Osteoblast (primary cell): ENCODE measurements around the gene GIPC1. TPM values are rescaled to one million over a fixed set of nuclear protein-coding genes. Genes with fewer than 3 reads are reported as not detected.
A peak's percentile ranks its signal among the peaks of the same experiment; 100 is the strongest.

ENCODE experiments used
- DNase-seq: peaks from one replicate; pipeline ENCODE4 v3.0.0; 2011; ENCODE audit warnings: low spot score, mixed read lengths; ENCODE audit not compliant: insufficient read length; ENCODE audit errors: missing footprints
- H2AFZ ChIP-seq: 2 replicates; pipeline ENCODE4 v1.6.0; 2011; ENCODE audit warnings: mild to moderate bottlenecking, low read length
- H3K27ac ChIP-seq: 2 replicates; pipeline ENCODE4 v1.5.1; 2011; ENCODE audit warnings: mild to moderate bottlenecking, low read depth, low read length, moderate library complexity
- H3K27me3 ChIP-seq: 2 replicates; pipeline ENCODE4 v1.6.0; 2012; ENCODE audit warnings: mild to moderate bottlenecking, control low read depth, inconsistent platforms, low read length, moderate library complexity; ENCODE audit not compliant: insufficient read depth
- H3K36me3 ChIP-seq: 2 replicates; pipeline ENCODE4 v1.5.1; 2011; ENCODE audit warnings: mild to moderate bottlenecking, low read length, control low read depth, moderate library complexity; ENCODE audit not compliant: insufficient read depth
- H3K4me1 ChIP-seq: 2 replicates; pipeline ENCODE4 v1.5.1; 2011; ENCODE audit warnings: mild to moderate bottlenecking, low read length, control low read depth, moderate library complexity; ENCODE audit not compliant: insufficient read depth
- H3K4me2 ChIP-seq: 2 replicates; pipeline ENCODE4 v1.6.0; 2011; ENCODE audit warnings: mild to moderate bottlenecking, low read length; ENCODE audit not compliant: insufficient read depth
- H3K4me3 ChIP-seq: fragments of 200-600 bp; sonication (generic); 3 replicates; pipeline ENCODE4 v1.5.1; 2012; ENCODE audit warnings: mild to moderate bottlenecking, low read length, inconsistent platforms; ENCODE audit not compliant: insufficient read depth
- H3K79me2 ChIP-seq: 2 replicates; pipeline ENCODE4 v1.6.0; 2012; ENCODE audit warnings: mild to moderate bottlenecking, low read length, control low read depth, inconsistent platforms; ENCODE audit not compliant: insufficient read depth
- H3K9me3 ChIP-seq: 2 replicates; pipeline ENCODE4 v1.5.1; 2011; ENCODE audit warnings: low read depth, low read length, control low read depth
- H4K20me1 ChIP-seq: 2 replicates; pipeline ENCODE4 v1.6.0; 2012; ENCODE audit warnings: mild to moderate bottlenecking, low read length, control low read depth; ENCODE audit not compliant: insufficient read depth
- total RNA-seq: library from RNA; depleted of rRNA; stranded (reverse); fragments of >200 nt; gene quantifications from 2 replicates; pipeline ENCODE4 v1.2.3, GENCODE V29; 2012
- TF ChIP-seq, protein P1 (sequence below): IDR thresholded peaks from 2 replicates; pipeline ENCODE4 v1.5.1; 2011; ENCODE audit warnings: mild to moderate bottlenecking, low read depth, low read length, moderate library complexity; ENCODE audit errors: extremely low read depth

Gene GIPC1
- total RNA-seq, 1 donor = 115 TPM

DNA sequence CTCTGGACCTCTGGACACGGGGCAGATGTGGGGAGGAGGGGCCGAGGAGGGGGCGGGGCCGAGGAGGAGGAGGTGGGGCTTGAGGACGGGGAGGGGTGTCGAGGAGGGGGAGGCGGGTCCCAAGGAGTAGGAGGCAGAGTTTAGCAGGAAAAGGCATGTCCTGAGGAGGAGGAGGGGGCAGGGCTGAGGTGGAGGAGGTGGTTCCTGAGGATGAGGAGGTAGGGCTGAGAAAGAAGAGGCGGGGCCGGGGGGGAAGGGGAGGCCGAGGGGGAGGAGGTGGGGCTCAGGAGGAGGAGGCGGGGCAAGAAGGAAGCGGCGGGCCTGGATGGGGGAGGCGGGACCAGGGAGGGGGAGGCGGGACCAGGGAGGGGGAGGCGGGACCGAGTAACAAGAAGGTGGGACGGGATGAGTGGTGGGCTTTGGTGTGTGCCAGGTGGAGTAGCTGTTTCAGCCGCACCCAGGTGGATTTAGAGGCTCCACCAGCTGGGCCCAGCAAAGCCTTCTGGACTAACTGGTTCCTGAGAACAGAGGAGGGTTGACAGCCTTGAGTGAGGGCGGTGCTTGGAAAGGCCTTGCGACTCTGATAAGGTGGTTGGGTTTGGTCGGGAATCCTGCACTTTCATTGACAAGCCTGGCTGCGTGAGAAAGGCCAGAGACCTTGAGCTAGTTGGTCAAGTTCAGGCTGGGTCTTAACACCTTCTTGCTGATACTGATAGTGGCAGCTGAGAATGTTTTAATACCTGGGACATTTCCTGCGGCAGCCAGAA lies 41.2 kb upstream of the GIPC1 start:
- Histone ChIP-seq H3K4me2 (peak overlapping the region; percentile 11), H3K36me3 (no peaks in the 10 kb centered on the region), H3K27ac (no peak overlapping the region), H3K4me1 (no peaks in the 10 kb centered on the region), H2AFZ (peak overlapping the region; percentile 50), H3K79me2 (peaks cover 35% of the 10 kb centered on the region), H3K9me3 (no peaks in the 10 kb centered on the region), H3K27me3 (no peaks in the 10 kb centered on the region), H3K4me3 (no peak overlapping the region), H4K20me1 (peaks cover 9% of the 10 kb centered on the region)
- TF ChIP-seq, protein P1, sequence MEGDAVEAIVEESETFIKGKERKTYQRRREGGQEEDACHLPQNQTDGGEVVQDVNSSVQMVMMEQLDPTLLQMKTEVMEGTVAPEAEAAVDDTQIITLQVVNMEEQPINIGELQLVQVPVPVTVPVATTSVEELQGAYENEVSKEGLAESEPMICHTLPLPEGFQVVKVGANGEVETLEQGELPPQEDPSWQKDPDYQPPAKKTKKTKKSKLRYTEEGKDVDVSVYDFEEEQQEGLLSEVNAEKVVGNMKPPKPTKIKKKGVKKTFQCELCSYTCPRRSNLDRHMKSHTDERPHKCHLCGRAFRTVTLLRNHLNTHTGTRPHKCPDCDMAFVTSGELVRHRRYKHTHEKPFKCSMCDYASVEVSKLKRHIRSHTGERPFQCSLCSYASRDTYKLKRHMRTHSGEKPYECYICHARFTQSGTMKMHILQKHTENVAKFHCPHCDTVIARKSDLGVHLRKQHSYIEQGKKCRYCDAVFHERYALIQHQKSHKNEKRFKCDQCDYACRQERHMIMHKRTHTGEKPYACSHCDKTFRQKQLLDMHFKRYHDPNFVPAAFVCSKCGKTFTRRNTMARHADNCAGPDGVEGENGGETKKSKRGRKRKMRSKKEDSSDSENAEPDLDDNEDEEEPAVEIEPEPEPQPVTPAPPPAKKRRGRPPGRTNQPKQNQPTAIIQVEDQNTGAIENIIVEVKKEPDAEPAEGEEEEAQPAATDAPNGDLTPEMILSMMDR = no peak
- DNase-seq = peak; percentile 85

GRCh38 chr19:14533450-14533849 lies 37.5 kb upstream of the GIPC1 start:
- Histone ChIP-seq H3K27ac (no peak overlapping the region), H3K9me3 (no peaks in the 10 kb centered on the region), H3K4me2 (no peak overlapping the region), H4K20me1 (peaks cover 9% of the 10 kb centered on the region), H3K79me2 (peaks cover 48% of the 10 kb centered on the region), H2AFZ (no peak overlapping the region), H3K4me3 (no peak overlapping the region), H3K36me3 (no peaks in the 10 kb centered on the region), H3K27me3 (no peaks in the 10 kb centered on the region), H3K4me1 (peaks cover 9% of the 10 kb centered on the region)
- TF ChIP-seq, protein P1 = no peak
- no peak for DNase-seq

DNA sequence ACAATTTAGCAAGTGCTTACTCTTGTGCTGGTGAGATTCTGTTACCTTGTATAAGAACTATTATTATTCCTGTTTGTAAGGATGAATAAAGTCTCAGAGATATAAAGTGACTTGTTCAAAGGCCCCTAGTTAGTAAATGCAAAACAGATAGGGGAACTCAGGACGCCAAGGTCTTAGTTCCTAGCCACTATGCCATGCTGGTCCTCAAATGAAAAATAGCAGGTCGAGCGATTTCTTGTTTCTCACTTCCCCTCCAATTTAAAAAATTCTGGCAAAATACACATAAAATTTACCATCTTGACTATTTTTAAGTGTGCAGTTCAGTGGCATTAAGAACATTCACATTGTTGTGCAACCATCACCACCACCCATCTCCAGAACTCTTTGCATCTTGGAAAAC lies 34.6 kb upstream of the GIPC1 start:
- Histone ChIP-seq H3K36me3 (no peaks in the 10 kb centered on the region), H2AFZ (peak overlapping the region; percentile 100), H3K4me1 (peaks cover 18% of the 10 kb centered on the region), H3K9me3 (no peaks in the 10 kb centered on the region), H4K20me1 (peaks cover 5% of the 10 kb centered on the region), H3K4me2 (peak overlapping the region; percentile 99), H3K27me3 (no peaks in the 10 kb centered on the region), H3K4me3 (peak overlapping the region; percentile 91), H3K27ac (no peak overlapping the region), H3K79me2 (peaks cover 38% of the 10 kb centered on the region)
- no peak for DNase-seq
- TF ChIP-seq, protein P1 = no peak

GRCh38 chr19:14530005-14530348 lies 34.0 kb upstream of the GIPC1 start:
- Histone ChIP-seq H2AFZ (peak overlapping the region; percentile 100), H3K36me3 (no peaks in the 10 kb centered on the region), H3K4me1 (peaks cover 18% of the 10 kb centered on the region), H3K27me3 (no peaks in the 10 kb centered on the region), H3K9me3 (no peaks in the 10 kb centered on the region), H3K4me2 (peak overlapping the region; percentile 99), H3K4me3 (peak overlapping the region; percentile 91), H4K20me1 (peaks cover 5% of the 10 kb centered on the region), H3K27ac (peak overlapping the region; percentile 81), H3K79me2 (peaks cover 38% of the 10 kb centered on the region)
- no peak for DNase-seq
- TF ChIP-seq, protein P1 = no peak
